HG02938 (cell line): ENCODE results near the gene COL26A1.

ENCODE experiments used
- ATAC-seq: cut with Tn5 transposase; IDR thresholded peaks from one replicate; pipeline ENCODE4 v1.9.1; 2021; ENCODE audit warnings: mild to moderate bottlenecking, moderate library complexity; ENCODE audit not compliant: unreplicated experiment

COL26A1 gene

DNA sequence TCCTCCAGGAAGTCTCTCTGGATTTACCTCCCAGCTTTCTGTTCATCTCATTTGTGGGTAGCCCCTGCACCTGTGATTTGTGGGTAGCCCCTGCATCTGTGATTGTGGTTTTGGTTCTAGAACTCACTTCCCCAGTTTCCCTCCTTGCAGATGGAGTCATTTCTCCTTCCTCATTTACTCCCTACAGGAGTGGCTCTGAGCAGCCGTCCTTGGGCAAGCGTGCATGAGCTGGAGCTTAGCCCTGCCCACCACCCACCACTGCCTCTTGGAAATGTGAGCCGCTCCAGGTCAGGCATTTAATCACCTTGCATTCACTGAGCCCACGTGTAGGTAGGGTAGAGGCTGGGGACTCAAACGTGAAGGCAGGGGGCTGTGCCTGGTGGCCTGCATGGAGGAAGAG lies 8.2 kb downstream of the COL26A1 start:
- ATAC-seq: no peak

DNA sequence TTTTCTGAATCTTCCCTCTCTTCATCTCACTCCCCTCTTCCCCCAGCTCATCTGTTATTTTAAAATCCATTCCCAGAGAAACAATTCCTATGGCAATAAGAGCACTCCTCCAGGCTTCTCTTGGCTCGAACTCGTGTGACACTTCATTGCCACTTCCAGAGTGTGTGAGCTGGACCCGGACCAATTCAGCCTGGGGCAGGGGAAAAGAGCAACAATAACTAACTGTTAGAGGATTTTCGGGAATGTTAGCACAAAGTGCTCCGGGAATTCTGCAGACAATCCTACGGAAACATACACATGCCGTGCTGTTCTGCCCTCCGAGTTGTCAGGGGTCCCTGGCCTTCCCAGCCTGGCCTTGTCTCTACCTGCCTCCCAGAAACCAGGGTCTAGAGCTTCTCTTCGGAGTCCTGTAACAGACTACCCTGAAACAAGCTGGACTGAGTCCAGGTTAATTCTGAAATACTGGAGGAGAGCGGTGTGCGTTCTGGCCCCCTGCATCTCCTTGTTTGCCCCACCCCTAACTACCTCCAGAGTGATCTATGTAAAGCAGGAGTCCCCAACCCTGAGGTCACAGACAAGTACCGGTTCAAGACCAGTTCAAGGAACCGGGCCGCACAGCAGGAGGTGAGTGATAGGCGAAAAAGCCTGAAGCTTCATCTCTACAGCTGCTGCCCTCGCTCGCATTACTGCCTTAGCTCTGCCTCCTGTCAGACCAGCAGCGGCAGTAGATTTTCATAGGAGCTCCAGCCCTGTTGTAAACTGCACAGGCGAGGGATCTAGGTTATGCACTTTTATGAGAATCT lies 11.3 kb downstream of the COL26A1 start:
- ATAC-seq: no peak

DNA sequence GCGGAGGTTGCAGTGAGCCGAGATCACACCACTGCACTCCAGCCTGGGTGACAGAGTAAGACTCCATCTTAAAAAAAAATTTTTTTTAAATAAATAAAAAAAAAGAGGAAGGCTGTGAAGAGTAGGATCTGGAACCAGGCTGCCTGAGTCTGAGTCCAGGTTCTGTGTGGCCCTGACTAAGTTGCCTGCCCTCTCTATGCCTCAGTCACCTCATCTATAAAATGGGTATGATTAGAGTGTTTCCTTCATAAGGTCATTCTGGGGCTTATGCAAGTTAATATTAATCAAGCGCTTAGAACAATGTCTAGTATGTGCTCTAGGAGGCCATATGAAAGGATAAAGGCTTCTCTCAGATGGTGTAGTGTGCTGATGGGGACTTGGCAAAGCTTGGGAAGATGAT lies 12.3 kb downstream of the COL26A1 start:
- no peak for ATAC-seq

DNA sequence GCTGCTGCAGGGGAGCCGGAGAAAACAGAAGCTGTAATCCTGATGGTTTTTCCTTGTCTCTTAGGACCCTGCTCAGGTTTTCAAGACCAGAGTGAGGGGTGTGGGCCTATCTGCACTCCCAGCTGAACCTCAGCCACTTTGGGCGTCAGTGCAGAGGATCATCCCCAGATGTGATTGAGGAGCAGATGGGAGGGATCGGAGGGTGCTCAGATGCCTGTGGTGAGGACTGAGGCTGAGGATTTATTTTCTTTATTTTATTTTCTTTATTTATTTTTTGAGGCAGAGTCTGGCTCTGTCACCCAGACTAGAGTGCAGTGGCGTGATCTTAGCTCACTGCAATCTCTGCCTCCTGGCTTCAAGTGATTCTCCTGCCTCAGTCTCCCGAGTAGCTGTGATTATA lies 13.9 kb downstream of the COL26A1 start:
- ATAC-seq: no peak

DNA sequence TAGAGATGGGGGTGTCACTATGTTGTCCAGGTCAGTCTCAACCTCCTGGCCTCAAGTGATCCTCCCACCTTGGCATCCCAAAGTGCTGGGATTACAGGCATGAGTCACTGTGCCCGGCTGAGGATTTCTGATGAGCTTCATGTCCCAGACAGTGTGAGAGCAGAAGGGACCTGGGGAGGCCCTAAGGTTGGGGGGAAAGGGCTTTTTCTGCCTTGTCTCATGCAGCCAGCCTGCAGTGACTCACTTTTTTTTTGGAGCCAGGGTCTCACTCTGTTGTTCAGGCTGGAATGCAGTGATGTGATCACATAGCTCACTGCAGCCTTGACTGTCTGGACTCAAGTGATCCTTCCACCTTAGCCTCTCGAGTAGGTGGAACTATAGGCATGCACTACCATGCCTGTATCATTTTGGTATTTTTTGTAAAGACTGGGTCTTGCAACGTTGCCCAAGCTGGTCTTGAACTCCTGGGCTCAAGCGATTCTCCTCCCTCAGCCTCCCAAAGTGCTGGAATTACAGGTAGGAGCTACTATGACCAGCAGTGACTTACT lies 14.6 kb downstream of the COL26A1 start:
- ATAC-seq: no peak

GRCh38 chr7:101378751-101379174 lies 16.1 kb downstream of the COL26A1 start:
- no peak for ATAC-seq

DNA sequence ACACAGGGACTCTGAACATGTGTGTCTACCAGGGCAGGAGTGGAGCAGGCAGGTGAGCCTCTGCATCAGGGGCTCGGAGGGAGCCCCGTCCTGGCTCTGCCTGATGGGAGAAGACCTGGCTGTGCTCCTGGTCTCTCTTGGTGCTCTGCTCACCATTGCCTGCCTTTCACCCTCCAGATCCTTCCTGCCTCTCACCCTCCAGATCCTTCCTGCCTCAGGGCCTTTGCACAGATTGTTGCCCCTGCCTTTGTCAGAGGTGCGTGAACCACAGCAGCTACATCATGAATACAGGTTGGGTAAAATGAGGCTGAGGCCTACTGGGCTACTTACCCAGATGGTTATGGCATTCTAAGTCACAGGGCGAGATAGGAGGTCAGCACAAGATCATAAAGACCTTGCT lies 16.6 kb downstream of the COL26A1 start:
- ATAC-seq: no peak

DNA sequence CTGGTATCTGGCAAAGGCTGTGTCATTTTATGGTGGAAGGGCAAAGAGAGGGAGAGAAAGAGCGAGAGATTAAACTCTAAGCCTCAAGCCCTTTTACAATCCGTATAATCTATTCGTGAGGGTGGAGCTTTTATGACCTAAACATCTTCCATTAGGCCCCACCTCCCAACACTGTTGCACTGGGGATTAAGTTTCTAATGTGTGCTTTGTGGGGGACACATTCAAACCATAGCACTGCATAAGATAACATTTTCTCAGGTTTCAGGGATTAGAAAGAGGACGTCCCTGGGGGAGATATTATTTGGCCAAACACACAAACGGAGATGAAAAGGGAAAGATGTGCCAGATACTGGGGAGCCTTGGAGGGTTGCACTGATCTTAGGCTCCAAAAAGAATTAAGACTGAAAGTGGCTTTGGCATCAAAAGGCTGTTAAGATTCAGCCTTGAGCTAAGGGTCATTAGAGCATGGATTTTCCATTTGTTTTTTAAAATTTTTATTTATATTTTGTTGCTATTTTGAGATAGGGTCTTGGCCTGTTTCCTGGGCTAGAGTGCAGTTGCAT lies 19.0 kb downstream of the COL26A1 start:
- no peak for ATAC-seq

GRCh38 chr7:101382937-101383336 lies 20.3 kb downstream of the COL26A1 start:
- no peak for ATAC-seq

DNA sequence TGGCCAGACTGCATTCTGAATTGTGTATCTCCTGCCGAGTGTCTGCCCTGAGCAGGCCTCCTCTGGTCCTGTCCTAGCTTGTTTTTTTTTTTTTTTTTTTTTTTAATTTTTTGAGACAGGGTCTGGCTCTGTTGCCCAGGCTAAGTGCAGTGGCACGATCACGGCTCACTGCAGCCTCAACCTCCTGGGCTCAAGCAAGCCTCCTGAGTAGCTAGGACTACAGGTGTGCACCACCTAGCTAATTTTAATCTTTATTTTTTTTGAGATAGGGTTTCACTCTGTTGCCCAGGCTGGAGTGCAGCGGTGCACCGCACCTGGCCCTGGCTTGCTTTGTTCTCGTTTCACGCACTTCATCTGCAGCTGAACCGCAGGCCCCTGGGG lies 23.5 kb downstream of the COL26A1 start:
- no peak for ATAC-seq

DNA sequence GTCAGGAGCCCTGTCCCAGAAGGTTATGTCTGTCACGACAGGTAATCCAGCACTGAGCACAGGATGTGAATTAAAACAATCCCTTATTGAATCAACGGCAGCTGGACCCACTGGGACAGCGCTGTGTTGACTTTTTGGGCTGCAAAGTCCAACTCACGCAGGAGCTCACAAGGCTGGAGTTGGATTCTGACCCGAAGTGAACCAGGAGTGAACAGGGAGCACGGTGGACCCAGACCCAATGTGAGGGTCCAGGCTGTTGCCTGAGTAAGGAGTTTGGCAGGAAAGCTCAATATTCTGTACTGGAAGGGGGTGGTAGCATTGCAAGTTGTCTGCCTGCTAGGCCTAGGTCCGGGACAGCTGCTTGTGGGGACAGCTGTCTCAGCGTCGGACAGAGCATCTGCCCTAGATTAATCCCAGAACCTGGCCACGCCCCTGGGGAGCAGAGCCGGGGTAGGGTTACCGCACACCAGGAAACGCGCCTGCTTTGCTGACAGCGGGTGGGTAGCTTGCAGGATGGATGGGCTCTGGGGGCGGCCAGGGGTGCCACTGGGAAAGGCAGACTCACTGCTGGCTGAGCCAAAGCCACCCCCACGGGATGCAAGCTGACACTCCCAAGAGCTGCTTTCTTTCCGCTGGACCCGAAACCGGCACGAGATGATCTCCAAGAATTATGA lies 24.0 kb downstream of the COL26A1 start:
- no peak for ATAC-seq

- no peak for ATAC-seq
Measured at GRCh38 chr7:101390901-101391301, 28.2 kb downstream of the COL26A1 start.

DNA sequence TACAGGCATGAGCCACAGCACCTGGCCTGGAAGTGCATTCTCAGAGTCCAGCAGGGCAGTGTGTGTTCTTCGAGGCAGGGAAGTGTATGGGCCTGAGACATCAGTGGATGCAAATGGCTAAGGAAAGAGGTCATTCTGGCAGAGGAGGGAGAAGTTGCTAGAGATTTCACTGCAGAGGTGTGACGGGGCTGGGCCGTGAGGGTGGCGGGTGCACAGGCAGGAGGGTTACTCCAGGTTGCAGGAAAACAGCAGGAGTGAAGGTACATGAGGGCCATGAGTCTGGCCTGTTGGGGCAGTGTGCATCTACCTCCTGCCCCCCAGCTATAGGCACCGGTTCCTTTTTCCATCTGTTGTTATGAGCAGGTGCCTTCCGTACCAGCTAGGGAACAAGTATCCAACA lies 29.3 kb downstream of the COL26A1 start:
- no peak for ATAC-seq

DNA sequence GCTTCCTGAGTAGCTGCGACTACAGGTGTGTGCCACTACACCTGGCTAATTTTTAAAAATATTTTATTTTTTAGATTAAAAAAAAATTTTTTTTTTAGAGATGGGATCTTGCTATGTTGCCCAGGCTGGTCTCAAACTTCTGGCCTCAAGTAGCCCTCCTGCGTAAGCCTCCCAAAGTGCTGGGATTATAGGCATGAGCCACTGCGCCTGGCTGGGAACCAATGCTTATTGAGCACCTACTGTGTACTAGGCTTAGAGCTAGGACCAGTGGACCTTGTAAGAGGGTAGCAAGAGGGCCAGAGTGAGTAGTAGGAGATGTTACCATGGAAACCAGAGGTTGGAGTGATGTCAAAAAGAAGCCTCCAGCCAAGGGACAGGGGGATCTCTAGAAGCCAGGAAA lies 31.2 kb downstream of the COL26A1 start:
- no peak for ATAC-seq

DNA sequence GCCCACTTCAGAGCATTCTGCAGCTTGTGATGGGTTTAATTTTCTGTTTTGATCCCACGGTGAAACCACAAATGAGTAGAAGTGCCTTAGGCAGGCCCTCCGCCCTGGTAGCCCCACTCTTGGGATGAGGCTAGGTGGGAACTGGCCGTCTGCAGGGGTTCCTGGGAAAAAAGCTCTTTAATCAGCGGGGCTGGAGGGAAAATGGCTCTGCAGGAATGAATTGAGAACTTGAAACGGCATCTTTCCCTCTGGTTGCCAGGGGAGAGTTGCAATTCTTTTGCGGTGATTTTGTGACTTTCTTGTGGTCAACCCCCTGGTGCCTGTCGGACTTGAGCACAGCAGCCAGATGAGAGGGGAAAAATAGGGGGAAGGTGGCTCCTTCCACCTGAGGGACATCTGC lies 32.7 kb downstream of the COL26A1 start:
- ATAC-seq: no peak

DNA sequence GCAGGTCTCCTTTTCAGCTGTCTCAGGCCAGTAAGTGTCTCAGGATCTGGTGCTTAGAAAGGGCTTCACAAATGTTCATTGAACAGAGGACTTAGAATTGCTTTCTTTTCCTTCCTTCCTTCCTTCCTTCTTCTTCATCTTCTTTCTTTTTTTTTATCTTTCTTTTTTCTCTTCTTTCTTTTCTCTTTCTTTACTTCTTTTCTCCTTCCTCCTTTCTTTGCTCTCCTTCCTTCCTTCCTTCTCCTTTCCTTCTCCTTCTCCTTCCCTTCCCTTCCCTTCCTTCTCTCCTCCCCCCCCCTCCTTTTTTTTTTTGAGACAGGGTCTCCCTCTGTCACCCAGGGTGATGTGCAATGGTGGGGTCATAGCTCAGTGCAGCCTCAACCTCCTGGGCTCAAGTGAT lies 34.6 kb downstream of the COL26A1 start:
- ATAC-seq: no peak

GRCh38 chr7:101397770-101398324 lies 35.2 kb downstream of the COL26A1 start:
- ATAC-seq: no peak

- no peak for ATAC-seq
Measured at GRCh38 chr7:101398396-101399289, 36.0 kb downstream of the COL26A1 start.

GRCh38 chr7:101399759-101400158 lies 37.1 kb downstream of the COL26A1 start:
- no peak for ATAC-seq

DNA sequence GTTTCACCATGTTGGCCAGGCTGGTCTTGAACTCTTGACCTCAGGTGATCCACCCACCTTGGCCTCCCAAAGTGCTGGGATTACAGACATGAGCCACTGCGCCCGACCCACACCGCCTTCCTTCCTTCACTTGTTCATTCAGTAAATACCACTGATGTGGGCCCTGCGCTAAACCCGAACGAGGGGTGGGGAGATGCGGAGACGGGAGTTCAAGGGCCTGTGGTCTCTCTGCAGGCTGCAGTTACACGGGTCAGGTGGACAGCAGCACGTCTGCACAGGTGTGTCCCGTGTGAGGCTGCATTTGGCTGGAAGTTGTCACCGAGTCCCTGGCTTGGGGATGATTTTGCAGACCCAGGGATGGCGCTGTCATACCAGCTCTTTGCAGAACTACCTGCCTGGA lies 38.1 kb downstream of the COL26A1 start:
- no peak for ATAC-seq
